GM18498 (cell line): ENCODE measurements around the gene RIPOR3.
"Not testable (repeated sequence)": the region's sequence is repeated elsewhere in the genome, so short reads cannot be mapped to it uniquely, and the experiment has no call there.

Experiments
- ATAC-seq: cut with Tn5 transposase; IDR thresholded peaks from one replicate; pipeline ENCODE4 v1.9.1; 2021; ENCODE audit warnings: mild to moderate bottlenecking, moderate library complexity; ENCODE audit not compliant: unreplicated experiment

The RIPOR3 gene

DNA sequence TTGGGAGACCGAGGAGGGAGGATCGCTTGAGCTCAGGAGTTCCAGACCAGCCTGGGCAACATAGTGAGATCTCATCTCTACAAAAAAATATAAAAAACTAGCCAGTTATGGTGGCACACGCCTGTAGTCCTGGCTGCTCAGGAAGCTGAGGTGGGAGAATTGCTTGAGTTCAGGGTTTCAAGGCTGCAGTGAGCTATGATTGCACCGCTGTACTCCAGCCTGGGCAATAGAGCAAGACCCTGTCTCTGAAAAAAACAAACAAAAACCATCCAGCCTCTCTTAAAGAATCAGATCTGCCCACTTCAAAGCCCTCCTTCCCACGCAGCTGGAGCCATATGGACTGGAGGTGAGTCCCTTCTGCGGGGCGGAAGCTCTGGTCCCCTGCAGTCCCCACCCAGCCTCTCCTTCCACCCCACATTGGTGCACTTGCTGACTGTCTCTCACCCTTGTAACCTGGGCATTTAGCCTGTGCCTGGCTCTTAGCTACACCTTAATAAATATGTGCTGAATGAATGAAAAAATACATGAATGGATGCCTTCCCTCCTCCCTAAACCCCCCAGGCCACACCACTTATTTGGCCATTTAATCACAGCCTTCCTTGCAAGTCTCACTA is 32.9 kb upstream of the RIPOR3 start:
- ATAC-seq, result no peak

GRCh38 chr20:50723672-50724071 is 32.3 kb upstream of the RIPOR3 start:
- ATAC-seq, result no peak

DNA sequence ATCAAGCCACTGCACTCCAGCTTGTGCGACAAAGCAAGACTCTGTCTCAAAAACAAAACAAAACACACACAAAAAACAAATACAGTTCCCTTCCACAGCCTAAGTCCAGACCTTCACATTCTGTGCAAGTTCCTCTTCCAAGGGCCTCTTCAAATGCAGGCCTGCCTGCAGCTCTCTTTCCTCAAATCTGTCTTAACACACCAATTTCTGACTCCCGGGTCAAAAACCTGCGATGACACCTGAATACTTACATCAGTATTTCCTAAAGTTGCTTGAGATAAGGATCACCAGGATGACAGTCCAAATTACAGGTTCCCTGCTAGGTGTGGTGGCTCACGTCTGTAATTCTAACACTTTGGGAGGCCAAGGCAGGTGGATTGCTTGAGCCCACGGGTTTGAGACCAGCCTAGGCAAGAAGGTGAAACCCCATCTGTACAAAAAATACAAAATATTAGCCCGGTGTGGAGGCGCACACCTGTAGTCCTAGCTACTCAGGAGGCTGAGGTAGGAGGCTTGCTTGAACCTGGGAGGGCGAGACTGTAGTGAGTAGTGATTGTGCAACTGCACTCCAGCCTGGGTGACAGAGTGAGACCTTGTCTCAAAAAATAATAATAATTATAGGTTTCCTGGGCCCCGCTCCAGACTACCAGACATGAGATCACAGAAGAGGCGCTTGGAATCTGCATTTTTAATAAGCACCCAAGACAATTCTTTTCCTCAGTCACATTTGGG is 31.2 kb upstream of the RIPOR3 start:
- no peak for ATAC-seq

- ATAC-seq, result no peak
These were observed 30.5 kb upstream of the RIPOR3 start for GRCh38 chr20:50721881-50722281.

DNA sequence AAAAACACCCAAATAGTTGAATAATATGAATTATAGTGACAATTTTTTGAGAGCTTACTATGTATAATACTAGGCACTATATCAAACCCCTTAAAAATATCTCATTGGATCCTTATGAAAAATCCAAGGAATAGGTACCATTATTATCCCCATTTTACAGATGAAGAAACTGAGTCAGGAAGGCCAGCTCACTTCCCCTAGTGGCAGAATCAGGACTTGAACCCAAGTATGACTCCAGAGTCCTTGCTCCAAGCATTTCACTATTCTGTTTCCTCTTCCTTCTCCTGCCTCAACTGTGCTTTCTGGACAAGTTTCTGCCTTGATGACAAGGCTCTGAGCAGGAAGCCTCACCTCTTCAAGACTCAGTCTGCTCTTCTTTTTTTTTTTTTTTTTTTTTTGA is 29.2 kb upstream of the RIPOR3 start:
- ATAC-seq, result no peak

DNA sequence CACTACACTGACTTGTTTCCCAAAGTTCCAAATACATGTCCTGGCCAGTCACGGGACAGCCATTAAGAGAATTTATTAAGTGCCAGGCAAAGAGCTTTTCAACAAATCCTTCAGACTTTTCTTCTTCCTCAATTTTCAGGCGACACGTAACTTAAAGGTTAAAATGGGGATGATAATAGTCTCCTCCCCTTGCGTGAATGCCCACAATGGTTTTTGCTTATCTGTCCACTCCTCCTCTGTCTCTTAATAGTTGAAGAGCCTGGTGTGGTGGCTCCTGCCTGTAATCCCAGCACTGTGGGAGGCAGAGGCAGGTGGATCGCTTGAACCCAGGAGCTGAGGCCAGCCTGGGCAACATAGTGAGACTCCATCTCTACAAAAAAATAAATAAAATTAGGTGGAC is 28.7 kb upstream of the RIPOR3 start:
- no peak for ATAC-seq

- no peak for ATAC-seq
These were observed 28.0 kb upstream of the RIPOR3 start for GRCh38 chr20:50719328-50719727.

DNA sequence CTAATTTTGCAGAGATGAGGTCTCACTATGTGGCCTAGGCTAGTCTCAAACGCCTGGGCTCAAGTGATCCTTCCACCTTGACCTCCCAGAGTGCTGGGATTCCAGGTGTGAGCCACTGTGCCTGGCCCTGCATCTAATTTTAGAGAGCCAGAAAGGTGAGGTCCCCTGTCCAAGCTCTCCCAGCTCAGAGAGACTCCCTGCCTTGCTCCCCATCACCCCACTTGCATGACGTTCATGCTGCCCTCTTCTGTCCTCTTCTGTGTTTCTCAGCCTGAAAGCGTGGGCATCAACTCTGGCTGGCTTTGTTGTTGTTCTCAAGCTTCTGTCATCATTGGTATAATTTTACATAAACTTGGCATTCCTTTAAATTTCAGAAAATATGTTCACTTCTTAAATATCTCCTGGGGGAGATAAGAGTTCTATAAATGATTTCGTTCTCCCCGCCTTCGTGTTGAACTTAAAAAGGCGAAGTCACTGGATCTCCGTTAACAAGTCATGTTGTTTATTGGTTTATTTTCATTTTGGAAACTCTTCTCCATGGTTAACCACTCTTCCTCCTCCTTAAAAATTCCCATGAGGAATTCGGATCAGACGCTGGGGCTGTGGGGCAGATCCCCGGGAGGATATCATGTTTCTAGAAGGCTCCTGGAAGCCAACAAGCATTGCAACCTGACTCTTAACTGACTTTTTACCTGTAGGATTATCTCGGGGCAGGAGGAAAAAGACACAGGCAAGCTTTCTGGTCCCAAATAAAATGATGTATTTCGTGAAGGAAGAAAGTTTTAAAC is 26.8 kb upstream of the RIPOR3 start:
- no peak for ATAC-seq

DNA sequence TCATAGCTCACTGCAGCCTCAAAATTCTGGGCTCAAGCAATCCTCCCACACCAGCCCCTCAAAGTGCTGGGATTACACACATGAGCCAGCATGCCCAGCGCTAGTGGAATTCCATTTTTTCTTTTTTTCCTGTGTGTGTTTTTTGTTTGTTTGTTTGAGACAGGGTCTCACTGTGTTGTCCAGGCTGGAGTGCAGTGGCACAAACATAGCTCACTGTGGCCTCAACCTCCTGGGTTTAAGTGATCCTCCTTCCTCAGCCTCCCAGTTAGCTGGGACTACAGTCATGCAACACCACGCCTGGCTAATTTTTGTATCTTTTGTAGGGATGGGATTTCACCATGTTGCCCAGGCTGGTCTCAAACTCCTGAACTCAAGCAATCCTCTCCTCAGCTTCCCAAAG is 26.0 kb upstream of the RIPOR3 start:
- ATAC-seq, result no peak

GRCh38 chr20:50716518-50716917 is 25.2 kb upstream of the RIPOR3 start:
- no peak for ATAC-seq

DNA sequence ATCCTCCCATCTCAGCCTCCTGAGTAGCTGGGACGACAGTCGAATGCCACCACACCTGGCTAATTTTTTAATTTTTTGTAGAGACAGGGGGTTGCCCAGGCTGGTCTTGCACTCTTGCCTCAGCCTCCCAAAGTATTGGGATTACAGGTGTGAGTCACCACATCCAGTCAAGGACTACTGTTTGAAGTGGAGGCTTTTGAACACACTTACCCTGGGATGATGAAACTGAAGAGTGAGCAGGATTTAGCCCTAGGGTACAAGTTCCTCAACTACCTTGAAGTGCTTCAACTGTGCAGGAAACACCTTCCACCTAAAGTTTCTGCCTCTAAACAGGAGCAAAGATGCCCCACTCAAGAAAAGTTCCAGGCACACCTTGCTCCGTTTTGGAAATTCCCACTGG is 24.4 kb upstream of the RIPOR3 start:
- ATAC-seq, result no peak

GRCh38 chr20:50714426-50714825 is 23.1 kb upstream of the RIPOR3 start:
- not testable (repeated sequence) for ATAC-seq

DNA sequence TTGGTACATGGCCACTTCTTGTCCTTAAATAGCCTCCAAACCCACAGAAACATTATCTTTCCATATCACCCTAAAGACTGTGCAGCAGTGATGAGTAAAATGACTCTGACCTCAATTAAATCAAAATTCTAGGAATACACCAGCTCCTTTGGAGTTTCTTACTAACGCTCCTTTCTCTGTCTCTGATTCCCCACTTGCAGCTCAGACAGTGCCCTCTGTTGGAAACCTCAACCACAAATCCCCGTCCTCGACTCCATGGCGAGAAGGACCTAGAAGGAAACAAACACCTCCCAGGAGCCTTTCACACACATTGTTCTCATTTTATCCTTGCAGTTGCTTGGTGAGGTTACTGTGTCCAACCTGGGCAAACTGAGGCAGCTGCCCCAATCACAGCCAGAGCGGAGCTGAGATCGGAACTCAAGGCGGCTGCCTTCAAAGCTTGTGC is 22.3 kb upstream of the RIPOR3 start:
- no peak for ATAC-seq

DNA sequence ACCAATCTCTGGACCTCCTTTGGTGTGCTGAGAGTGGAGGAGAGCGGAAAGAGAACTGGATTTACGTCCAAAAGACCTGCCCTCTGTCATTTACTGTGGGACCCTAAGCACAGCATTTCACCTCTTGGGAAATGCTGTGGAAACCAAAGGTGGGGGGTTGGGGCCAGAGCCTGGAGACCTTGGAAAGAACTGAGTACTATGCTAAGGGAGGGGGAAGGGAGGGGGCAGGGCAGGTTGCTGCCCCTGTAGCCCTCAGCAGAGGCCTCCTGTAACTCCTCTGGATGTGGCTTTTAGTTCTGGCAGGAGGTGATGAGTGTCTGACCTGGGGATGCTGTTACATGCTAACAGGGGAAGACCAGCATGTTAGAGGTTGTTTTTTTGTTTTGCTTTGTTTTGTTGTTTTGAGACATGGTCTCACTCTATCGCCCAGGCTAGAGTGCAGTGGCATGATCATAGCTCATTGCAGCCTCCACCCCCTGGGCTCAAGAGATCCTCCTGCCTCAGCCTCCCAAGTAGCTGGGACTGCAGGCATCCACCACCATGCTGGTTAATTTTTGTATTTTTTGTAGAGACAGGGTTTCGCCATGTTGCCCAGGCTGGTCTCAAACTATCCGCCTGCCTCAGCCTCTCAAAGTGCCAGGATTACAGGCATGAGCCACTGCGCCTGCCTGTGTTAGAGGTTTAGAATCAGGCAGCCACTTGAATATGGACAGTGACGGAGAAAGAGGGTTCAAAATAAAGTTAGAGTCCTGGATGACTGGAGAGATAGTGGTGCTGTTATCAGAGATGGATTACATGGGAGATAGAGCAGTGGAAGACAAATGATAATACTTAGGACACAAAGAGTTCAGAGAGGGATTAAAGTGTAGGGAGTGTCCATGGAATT is 21.7 kb upstream of the RIPOR3 start:
- ATAC-seq, result no peak

DNA sequence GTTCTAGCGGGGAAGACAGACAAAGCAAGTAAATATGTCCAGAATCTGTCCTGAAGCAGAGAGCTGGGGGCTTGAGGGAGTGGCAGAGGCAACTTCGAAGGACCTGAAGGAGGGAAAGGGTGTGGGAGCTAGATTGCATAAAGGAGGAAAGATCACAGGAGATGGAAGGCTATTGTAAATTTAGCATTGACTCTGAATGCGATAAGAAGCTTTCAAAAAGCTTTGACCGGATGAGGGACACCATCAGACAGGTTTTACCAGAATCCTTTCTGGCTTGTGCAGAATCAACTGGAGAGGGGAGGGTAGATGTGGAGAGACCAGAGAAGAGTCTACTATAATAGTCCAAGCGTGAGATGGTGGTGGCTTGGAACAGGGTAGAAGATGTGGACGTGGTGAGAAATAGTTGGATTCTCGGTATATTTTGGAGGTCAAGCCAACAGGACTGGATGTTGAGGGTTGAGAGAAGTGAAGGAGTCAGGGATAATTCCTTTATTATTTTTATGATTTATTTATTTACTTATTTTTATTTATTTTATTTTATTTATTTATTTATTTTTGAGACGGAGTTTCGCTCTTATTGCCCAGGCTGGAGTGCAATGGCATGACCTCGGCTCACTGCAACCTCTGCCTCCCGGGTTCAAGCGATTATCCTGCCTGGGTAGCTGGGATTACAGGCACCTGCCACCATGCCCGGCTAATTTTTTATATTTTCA is 19.9 kb upstream of the RIPOR3 start:
- ATAC-seq, result no peak

DNA sequence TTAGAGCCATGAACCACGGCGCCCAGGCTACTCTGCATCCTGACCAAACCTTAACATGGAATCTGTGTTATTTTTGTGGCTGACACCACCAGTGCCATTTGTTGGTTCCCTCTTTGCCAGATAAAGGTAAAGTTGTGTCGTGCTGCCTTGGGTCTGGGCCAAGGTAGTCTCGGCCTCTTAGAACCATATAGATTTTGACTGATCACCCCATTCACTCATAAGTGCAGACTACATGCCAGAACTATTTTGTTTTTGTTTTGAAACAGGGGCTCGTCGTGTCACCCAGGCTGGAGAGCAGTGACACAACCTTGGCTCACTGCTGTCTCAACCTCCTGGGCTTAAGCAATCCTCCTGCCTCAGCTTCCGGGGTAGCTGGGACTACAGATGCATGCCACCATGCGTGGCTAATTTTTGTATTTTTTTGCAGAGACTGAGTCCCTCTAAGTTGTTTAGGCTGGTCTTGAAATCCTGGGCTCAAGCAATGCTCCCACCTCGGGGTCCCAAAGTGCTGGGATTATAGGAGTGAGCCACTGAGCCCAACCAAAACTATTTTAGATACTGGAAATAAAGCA is 19.2 kb upstream of the RIPOR3 start:
- ATAC-seq, result no peak

DNA sequence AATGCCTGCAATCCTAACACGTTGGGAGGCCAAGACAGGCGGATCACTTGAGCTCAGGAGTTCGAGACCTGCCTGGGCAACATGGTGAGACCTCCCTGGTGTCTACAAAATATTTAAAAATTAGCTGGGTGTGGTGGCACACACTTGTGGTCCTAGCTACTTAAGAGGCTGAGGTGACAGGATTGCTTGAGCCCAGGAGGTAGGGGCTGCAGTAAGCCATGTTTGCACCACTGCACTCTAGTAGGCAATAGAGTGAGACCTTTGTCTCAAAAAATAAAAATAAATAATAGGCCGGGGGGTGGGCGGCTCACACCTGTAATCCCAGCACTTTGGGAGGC is 18.3 kb upstream of the RIPOR3 start:
- no peak for ATAC-seq

GRCh38 chr20:50708845-50709635 is 17.7 kb upstream of the RIPOR3 start:
- no peak for ATAC-seq

DNA sequence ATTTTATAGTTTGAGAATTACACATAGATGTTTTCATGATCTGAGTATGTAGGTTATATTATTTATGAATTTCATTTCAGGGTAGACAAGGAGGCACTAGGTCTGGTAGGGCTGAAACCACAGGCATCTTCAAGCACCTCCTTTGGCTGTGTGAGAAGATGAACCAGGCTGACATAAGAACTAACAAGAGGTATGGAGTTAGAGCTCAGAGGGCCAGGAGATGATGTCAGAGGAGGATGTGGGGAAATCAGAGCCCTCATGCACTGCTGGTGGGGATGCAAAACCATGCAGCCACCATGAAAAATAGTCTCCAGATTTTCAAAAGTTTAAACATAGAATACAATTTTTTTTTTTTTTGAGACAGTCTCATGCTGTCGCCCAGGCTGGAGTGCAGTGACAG is 13.6 kb upstream of the RIPOR3 start:
- no peak for ATAC-seq
